ENCODE measurements around the gene SYNPO. TPM values are rescaled to one million over a fixed set of nuclear protein-coding genes. Genes with fewer than 3 reads are reported as not detected.

Gene SYNPO
- total RNA-seq, 1 experiment from 2014 or later = 5.6 TPM

- DNase-seq (ENCODE audit: low read depth) = peak; percentile 54
Measured at GRCh38 chr5:150641824-150642566, 1.5 kb downstream of the SYNPO start.

GRCh38 chr5:150642567-150642927, 2.1 kb downstream of the SYNPO start:
- DNase-seq (ENCODE audit: low read depth) = peak; percentile 96

GRCh38 chr5:150642991-150643710, 2.7 kb downstream of the SYNPO start:
- peak; percentile 42 for DNase-seq (ENCODE audit: low read depth)

GRCh38 chr5:150644058-150644457, 3.6 kb downstream of the SYNPO start:
- DNase-seq (ENCODE audit: low read depth) = peak; percentile 55

- DNase-seq (ENCODE audit: low read depth) = peak; percentile 73
Measured at GRCh38 chr5:150644514-150644913, 4.1 kb downstream of the SYNPO start.

- DNase-seq (ENCODE audit: low read depth) = peak; percentile 97
Measured at GRCh38 chr5:150645070-150645700, 4.7 kb downstream of the SYNPO start.

GRCh38 chr5:150647275-150648251, 7.1 kb downstream of the SYNPO start:
- DNase-seq (ENCODE audit: low read depth) = no peak

GRCh38 chr5:150648294-150649107, 8.0 kb downstream of the SYNPO start:
- no peak for DNase-seq (ENCODE audit: low read depth)

- DNase-seq (ENCODE audit: low read depth) = no peak
Measured at GRCh38 chr5:150649108-150650020, 8.9 kb downstream of the SYNPO start.

GRCh38 chr5:150650021-150651006, 9.9 kb downstream of the SYNPO start:
- DNase-seq (ENCODE audit: low read depth) = no peak

GRCh38 chr5:150651382-150651781, 10.9 kb downstream of the SYNPO start:
- DNase-seq (ENCODE audit: low read depth) = no peak

- no peak for DNase-seq (ENCODE audit: low read depth)
Measured at GRCh38 chr5:150651924-150652671, 11.6 kb downstream of the SYNPO start.

GRCh38 chr5:150653145-150653761, 12.8 kb downstream of the SYNPO start:
- peak; percentile 72 for DNase-seq (ENCODE audit: low read depth)

GRCh38 chr5:150653762-150654556, 13.5 kb downstream of the SYNPO start:
- no peak for DNase-seq (ENCODE audit: low read depth)

- DNase-seq (ENCODE audit: low read depth) = no peak
Measured at GRCh38 chr5:150655221-150655620, 14.8 kb downstream of the SYNPO start.

Data from M059J (cell line).